Hematopoietic multipotent progenitor cell treated with erythropoietin and hydrocortisone succinate and interleukin-3 and kit ligand, for 6 days (in vitro differentiated cells): ENCODE data around the gene CPNE5.
"Not testable (repeated sequence)": the region's sequence is repeated elsewhere in the genome, so short reads cannot be mapped to it uniquely, and the experiment has no call there.

Experiments used
- DNase-seq: peaks from one replicate; pipeline ENCODE4 v3.0.0-alpha.2; 2015

Gene CPNE5

DNA sequence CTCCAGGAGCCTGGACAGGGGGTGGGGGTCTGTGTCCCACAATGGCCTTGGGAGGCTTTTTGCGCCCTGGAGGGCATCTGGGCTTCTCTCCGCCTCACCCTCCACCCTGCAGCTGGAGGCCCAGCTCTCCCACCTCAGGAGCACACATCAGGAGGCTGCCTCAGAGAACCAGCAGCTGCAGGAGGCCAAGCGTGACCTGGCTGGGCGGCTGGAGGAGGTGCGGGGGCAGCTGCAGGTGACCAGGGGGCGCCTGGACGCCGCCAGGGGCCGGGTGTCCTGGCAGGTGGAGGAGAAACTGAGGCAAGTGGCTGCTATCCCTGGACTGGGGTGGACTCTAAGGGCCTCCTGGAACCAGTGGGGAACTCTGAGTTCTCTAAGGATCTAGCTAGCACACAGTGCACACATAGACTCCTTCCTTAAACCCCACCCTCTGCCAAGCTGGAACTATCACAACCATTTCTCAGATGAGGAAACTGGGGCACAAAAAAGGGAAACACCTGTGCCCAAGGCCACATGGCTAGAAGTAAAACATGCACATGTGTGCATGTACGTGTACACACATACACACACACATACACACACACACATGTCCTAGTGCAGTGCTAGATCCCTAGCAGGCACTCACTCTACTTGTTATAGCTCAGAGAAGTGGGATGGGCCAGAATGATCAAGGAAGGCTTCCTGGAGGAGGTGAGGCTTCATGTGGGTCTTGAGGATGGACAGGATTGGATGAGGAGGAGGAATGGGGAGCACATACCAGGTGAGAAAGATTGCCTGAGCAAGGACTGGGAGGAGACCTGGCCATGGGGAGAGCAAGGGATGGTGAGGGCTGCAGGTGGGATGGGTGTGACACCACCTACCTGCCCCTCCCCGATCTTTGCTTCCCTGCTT is 118.7 kb downstream of the CPNE5 start:
- DNase-seq, result no peak

DNA sequence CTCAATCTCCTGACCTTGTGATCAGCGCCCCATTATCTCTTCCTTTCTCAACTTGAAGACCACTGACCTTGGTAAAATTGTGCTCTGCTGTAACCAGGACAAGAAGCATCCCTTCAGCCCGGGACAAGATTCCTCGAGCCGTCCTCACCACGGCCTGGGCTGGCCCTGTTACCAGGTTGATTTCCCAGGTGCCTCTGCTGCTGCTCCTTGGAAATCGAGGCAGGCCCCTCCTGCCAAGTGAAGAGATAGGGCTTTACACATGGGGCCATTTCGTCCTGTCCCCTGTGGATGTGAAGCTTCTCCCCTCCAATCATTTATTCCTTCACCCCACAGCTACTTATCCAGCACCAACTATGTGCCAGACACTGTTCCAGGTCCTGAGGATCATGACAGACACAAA is 120.1 kb downstream of the CPNE5 start:
- no peak for DNase-seq

GRCh38 chr6:36718560-36718959 is 120.7 kb downstream of the CPNE5 start:
- DNase-seq, result no peak

- no peak for DNase-seq
Observed at GRCh38 chr6:36717871-36718540, 121.2 kb downstream of the CPNE5 start.

DNA sequence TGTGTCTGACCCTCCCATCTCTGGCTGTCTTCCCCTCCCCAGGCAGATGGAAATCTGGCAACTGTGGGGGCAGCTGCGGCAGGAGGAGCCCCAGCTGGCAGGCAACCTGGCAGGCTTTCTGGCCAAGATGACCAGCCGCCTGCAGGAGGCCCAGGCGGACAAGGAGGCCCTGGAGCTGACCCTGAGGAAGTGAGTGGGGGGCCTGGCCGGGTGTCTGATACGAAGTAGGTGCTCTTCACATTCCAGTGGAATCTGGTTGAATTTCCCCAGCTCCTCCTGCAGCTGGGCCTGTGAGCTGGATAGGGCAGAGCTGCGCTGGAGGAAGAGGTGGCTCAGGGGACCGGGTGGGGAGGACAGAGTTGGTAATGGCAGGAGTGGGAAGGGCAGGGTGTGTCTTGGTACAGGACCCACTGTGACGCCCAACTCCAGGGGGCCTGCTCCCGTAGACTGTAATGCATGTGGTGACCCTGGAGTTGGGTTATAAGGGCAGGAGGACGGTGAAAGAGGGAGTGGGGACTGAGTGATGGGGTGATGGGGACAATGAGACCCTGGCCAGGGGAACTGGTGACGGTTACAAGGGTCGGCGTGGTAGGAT is 121.9 kb downstream of the CPNE5 start:
- DNase-seq, result no peak

- DNase-seq, result no peak
Observed at GRCh38 chr6:36716476-36717093, 122.7 kb downstream of the CPNE5 start.

DNA sequence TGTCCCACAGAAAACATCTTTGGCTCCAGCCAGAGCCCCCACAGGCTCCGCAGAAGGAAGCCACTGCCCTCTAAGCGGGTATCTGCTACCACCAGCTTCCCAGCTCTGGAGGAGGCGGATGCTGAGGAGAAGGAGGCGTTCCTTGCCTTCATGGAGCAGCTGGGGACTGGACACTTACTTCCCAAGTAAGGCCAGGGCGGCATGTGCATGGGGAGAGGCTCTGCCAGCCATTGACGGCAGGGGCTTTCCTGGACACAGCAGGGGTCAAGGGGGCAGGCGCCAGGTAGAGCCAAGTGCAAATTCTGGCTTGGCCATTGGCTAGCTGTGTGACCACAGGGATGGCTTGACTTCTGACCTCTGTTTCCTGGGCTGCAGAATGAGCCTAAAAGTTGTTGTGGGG is 123.8 kb downstream of the CPNE5 start:
- DNase-seq, result no peak

- no peak for DNase-seq
Observed at GRCh38 chr6:36714511-36714910, 124.7 kb downstream of the CPNE5 start.

DNA sequence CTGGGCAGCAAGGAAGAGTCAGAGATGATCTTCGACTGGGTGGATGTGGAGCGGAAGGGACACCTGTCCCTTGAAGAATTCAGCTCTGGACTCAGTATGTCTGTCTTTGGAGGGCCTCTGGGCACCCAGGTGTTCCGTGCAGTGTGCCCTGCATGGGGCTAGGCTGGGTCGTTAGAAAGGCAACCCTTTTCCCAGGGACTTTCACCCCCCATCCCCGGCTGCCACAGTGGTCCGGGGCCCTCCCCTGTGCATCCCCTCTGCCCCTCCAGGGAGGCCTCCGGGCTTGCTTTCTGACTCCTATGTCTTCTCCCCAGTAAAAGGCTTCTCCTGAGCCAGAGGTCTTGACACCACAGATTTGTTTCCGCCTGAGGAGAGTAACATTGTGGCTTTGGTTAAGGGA is 125.4 kb downstream of the CPNE5 start:
- no peak for DNase-seq

GRCh38 chr6:36712816-36713215 is 126.4 kb downstream of the CPNE5 start:
- DNase-seq, result no peak

GRCh38 chr6:36706339-36706738 is 132.9 kb downstream of the CPNE5 start:
- no peak for DNase-seq

GRCh38 chr6:36704961-36705577 is 134.2 kb downstream of the CPNE5 start:
- DNase-seq, result not testable (repeated sequence)

- no peak for DNase-seq
Observed at GRCh38 chr6:36703982-36704381, 135.3 kb downstream of the CPNE5 start.

DNA sequence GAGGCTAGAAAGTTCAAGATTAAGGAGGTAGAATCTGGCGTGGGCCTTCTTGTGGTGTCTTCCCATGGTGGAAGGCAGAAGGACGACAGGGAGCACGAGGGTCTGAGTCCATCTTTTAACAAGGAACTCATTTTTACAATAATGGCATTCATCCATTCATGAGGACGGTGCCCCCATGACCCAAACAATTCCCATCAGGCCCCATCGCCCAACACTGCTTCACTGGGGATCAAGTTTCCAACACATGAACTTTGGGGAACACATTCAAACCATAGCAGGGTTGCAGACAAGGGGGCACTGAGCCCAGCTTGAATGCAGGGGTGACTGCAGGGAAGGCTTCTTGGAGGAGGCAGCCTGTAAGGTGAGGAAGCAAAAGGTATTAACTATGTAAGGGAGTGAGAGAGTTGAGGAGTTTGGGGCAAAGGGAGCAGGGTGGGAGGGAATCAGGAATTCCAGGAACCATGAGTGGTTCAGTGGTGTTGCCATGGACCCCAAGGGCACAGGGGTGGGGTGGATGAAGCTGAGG is 136.1 kb downstream of the CPNE5 start:
- no peak for DNase-seq

GRCh38 chr6:36702656-36703055 is 136.6 kb downstream of the CPNE5 start:
- DNase-seq, result no peak

DNA sequence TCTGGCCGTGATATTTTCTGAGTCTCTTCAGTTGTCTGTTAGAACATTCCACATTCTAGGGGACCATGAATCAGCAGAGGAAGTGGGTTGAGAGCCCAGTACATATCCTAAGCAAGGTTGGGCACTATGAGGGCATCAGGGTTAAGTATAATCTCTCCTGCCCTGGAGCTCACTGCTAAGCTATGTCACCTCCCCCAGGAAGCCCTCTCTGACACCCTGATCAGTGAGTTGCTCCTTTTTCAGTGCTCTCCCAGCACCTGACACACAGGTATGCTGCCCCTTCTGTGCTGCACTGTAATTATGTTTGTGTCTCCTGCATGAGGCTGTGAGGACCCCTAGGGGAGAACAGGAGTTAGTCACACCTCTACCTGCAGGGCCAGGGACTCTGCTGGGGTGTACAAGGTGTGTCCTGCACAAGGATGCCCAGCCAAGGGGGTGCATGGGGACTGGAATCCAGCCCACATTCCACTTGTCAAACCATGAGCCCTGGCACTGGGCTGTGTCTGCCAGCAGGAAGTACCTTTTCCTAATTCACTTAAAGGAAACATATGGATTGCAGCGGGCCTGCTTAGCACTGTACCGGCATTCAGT is 137.7 kb downstream of the CPNE5 start:
- DNase-seq, result peak; percentile 44

DNA sequence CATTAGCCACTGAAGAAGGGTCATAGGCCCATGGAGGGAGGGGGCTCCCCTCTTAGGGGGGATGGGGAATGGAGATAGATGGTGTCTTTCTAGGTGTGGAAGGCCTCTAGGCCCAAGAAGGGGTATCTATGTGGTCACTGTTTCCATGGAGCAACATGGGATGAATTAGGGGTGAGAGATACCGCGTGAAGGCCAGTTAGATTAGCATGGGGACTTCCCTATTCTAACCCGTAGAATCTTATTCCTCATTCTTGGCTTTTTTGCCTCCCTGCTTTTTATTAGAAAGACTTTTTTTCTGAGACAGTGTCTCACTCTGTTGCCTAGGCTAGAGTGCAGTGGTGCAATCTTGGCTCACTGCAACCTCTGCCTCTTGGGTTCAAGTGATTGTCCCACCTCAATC is 138.4 kb downstream of the CPNE5 start:
- no peak for DNase-seq

DNA sequence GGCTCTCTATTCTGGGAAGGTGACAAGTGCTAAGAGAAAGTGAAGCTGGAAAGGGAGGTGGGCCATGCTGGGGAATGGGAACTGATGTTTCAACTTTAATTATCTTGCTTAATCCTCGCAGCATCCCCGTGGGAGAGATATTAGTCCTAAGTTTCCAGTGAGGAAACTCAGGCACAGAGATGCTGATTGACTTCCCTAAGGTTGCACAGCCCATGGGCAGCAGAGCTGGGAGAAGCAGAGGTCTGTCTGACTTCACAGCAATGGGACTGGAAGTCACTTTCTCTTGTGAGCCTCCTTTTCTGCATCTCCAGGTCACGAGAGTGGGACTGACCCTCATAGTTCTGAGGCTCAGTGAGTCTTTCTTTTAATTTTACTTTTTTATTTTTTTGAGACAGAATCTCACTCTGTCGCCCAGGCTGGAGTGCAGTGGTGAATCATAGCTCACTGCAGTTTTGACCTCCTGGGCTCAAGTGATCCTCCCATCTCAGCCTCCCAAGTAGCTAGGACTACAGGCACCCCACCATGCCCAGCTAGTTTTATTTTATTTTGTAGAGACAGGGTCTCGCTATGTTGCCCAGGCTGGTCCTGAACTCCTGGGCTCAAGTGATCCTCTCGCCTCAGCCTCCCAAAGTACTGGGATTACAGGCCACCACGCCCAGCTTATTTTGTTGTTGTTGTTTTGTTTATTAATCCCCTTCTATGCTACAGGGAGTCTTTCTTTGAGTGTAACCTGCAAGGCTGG is 139.0 kb downstream of the CPNE5 start:
- DNase-seq, result no peak

DNA sequence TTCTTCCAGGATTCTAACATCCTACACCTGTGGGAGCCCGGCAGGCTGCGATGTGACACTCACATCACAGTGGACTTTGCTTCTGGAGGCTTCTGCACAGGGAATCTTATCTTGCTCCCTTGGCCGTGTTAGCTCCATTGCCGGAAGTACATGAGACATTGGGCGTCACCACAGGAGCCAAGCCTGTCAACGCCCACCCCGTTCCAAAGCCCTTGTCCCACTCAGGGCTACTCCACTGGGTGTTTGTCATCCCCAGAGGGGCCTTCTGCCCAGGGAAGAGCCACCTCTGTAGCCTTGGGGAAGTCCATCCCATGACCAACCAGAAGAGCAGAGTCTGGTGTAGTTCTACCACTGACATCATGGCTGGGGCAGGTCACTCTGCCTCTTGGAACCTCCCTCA is 139.9 kb downstream of the CPNE5 start:
- DNase-seq, result no peak

DNA sequence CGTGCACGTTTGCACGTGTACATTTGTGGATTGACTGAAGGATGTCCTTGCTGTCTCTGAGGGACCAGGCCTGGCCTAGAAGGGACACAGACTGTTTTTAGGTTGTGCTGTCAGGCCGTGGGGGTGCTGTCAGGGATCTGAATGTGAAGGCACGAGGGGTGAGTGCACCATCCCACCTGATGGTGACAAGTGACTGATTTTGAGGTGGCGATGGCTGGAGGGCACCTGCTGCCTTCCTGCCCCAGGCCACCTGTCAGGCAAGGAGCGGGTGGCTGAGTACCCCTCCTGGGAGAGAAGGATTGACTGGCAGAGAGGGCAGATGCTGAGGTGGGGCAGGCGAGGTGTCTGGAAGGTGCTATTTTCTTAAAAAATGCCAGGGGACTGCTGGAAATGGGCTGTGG is 140.4 kb downstream of the CPNE5 start:
- no peak for DNase-seq

DNA sequence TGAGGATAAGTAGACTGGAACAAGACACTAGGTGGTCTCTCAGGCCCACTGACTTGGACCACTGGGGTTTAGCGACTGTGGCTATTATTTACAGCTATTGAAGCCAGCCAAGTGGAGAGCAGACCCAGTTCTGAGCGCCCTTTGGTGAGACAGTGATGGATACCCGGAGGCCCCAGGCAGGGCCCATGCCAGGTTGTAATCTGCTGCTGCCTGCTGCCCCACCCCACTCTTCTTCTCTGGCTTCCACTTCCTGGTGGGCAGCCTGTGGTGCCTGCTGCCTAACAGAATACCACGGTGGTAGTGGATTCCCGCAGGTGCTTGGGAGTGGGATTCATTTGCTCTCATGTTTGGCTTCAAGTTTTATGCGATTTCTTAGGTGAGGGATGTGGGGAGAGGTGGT is 141.0 kb downstream of the CPNE5 start:
- DNase-seq, result no peak

GRCh38 chr6:36697481-36697903 is 141.8 kb downstream of the CPNE5 start, which contains the start of gene RAB44:
TSS of gene RAB44 (plus strand) at chr6:36697826. CDS start at chr6:36704236, 6,410 bp downstream.
- peak; percentile 80 for DNase-seq
